HG03354 (cell line): ENCODE data around the gene CCDC179.

Experiments
- ATAC-seq: cut with Tn5 transposase; IDR thresholded peaks from one replicate; pipeline ENCODE4 v1.9.1; 2021; ENCODE audit warnings: mild to moderate bottlenecking; ENCODE audit not compliant: unreplicated experiment, poor library complexity, severe bottlenecking

Gene CCDC179

GRCh38 chr11:22860241-22860640 lies at the start of gene CCDC179:
Gene CCDC179 (minus strand): TSS chr11:22860474. CDS start chr11:22860421, 53 bp downstream.
- no peak for ATAC-seq

- ATAC-seq = peak; percentile 80
These were observed 43.5 kb upstream of the CCDC179 start for GRCh38 chr11:22903782-22904181.

- ATAC-seq = no peak
These were observed 41.3 kb upstream of the CCDC179 start for GRCh38 chr11:22901603-22902002.

GRCh38 chr11:22900764-22901486 lies 40.7 kb upstream of the CCDC179 start:
- ATAC-seq = no peak

GRCh38 chr11:22898036-22898435 lies 37.8 kb upstream of the CCDC179 start:
- no peak for ATAC-seq

- no peak for ATAC-seq
These were observed 30.0 kb upstream of the CCDC179 start for GRCh38 chr11:22890227-22890626.

GRCh38 chr11:22884217-22884616 lies 23.9 kb upstream of the CCDC179 start:
- no peak for ATAC-seq

- ATAC-seq = no peak
These were observed 19.4 kb upstream of the CCDC179 start for GRCh38 chr11:22879630-22880029.

GRCh38 chr11:22878604-22879003 lies 18.3 kb upstream of the CCDC179 start:
- ATAC-seq = no peak

GRCh38 chr11:22878039-22878438 lies 17.8 kb upstream of the CCDC179 start:
- no peak for ATAC-seq

- peak; percentile 98 for ATAC-seq
These were observed 15.7 kb upstream of the CCDC179 start for GRCh38 chr11:22875869-22876473.

GRCh38 chr11:22869325-22869724 lies 9.1 kb upstream of the CCDC179 start:
- ATAC-seq = no peak

- no peak for ATAC-seq
These were observed 518 bp downstream of the CCDC179 start for GRCh38 chr11:22859756-22860155.

GRCh38 chr11:22851477-22851876 lies 8.8 kb downstream of the CCDC179 start:
- ATAC-seq = no peak

- ATAC-seq = no peak
These were observed 13.5 kb downstream of the CCDC179 start for GRCh38 chr11:22846726-22847125.

- ATAC-seq = no peak
These were observed 27.8 kb downstream of the CCDC179 start for GRCh38 chr11:22832315-22833015.

GRCh38 chr11:22830082-22830414 lies 30.2 kb downstream of the CCDC179 start:
- no peak for ATAC-seq

- peak; percentile 94 for ATAC-seq
These were observed 30.8 kb downstream of the CCDC179 start, which contains the start of gene SVIP for GRCh38 chr11:22829231-22830081. Gene SVIP (minus strand): TSS chr11:22829801. CDS start chr11:22829748, 53 bp downstream.

GRCh38 chr11:22828373-22828772 lies 31.9 kb downstream of the CCDC179 start:
- ATAC-seq = no peak

GRCh38 chr11:22822203-22822602 lies 38.1 kb downstream of the CCDC179 start:
- no peak for ATAC-seq
